ENCODE results near the gene EEA1.

The EEA1 gene

GRCh38 chr12:92950011-92950410 lies 20.9 kb upstream of the EEA1 start:
- Histone ChIP-seq H3K9ac (ENCODE audit: low read length) (no peak overlapping the region), H2AFZ (ENCODE audit: low read depth, low read length, severe bottlenecking) (no peak overlapping the region), H3K4me2 (ENCODE audit: low read depth, low read length, poor library complexity, severe bottlenecking) (no peak overlapping the region), H3K9me2 (replicated peaks; ENCODE audit: insufficient read depth, low read length) (no peaks in the 10 kb centered on the region), H3K4me3 (ENCODE audit: insufficient read depth, low read length, poor library complexity, severe bottlenecking) (no peak overlapping the region), H4K20me1 (ENCODE audit: low read depth, low read length) (no peaks in the 10 kb centered on the region), H3F3A (ENCODE audit: insufficient read depth) (no peaks in the 10 kb centered on the region), H3K9me3 (ENCODE audit: insufficient read depth, low read length) (peaks cover 14% of the 10 kb centered on the region; the same call in 1 of the 2 replicates), H3K27ac (ENCODE audit: low read depth, low read length) (no peak overlapping the region), H3K27me3 (ENCODE audit: low read length) (no peaks in the 10 kb centered on the region), H3K36me3 (ENCODE audit: low read length) (no peaks in the 10 kb centered on the region), H3K79me2 (ENCODE audit: insufficient read depth, low read length) (no peaks in the 10 kb centered on the region)
- no peak for TF ChIP-seq EZH2phosphoT487 (conservative IDR thresholded peaks at IDR 0.05; ENCODE audit: low read length)

- no peaks in the 10 kb centered on the region for H3K79me2 ChIP-seq (ENCODE audit: insufficient read depth, low read length)
- H3F3A ChIP-seq (ENCODE audit: insufficient read depth), result no peaks in the 10 kb centered on the region
- no peaks in the 10 kb centered on the region for H4K20me1 ChIP-seq (ENCODE audit: low read depth, low read length)
- TF ChIP-seq CTCF (IDR thresholded peaks at IDR 0.05; ENCODE audit: insufficient read depth, low read length, poor library complexity, severe bottlenecking), result no peak
- no peak for TF ChIP-seq EZH2phosphoT487 (conservative IDR thresholded peaks at IDR 0.05; ENCODE audit: low read length)
- H2AFZ ChIP-seq (ENCODE audit: low read depth, low read length, severe bottlenecking), result no peak overlapping the region
- no peak overlapping the region for H3K4me2 ChIP-seq (ENCODE audit: low read depth, low read length, poor library complexity, severe bottlenecking)
- H3K9ac ChIP-seq (ENCODE audit: low read length), result no peak overlapping the region
- no peaks in the 10 kb centered on the region for H3K36me3 ChIP-seq (ENCODE audit: low read length)
- H3K9me3 ChIP-seq (ENCODE audit: insufficient read depth, low read length), result peaks cover 12% of the 10 kb centered on the region; the same call in 1 of the 2 replicates
- no peaks in the 10 kb centered on the region for H3K27me3 ChIP-seq (ENCODE audit: low read length)
- H3K4me3 ChIP-seq (ENCODE audit: insufficient read depth, low read length, poor library complexity, severe bottlenecking), result no peak overlapping the region
- H3K27ac ChIP-seq (ENCODE audit: low read depth, low read length), result no peak overlapping the region
- H3K9me2 ChIP-seq (replicated peaks; ENCODE audit: insufficient read depth, low read length), result no peaks in the 10 kb centered on the region
Observed at GRCh38 chr12:92949466-92949865, 20.4 kb upstream of the EEA1 start.

GRCh38 chr12:92947589-92948215 lies 18.6 kb upstream of the EEA1 start:
- Histone ChIP-seq H3K79me2 (ENCODE audit: insufficient read depth, low read length) (no peaks in the 10 kb centered on the region), H3K4me3 (ENCODE audit: insufficient read depth, low read length, poor library complexity, severe bottlenecking) (no peak overlapping the region), H3K36me3 (ENCODE audit: low read length) (no peaks in the 10 kb centered on the region), H3K9me2 (replicated peaks; ENCODE audit: insufficient read depth, low read length) (no peaks in the 10 kb centered on the region), H3K27me3 (ENCODE audit: low read length) (no peaks in the 10 kb centered on the region), H3K4me2 (ENCODE audit: low read depth, low read length, poor library complexity, severe bottlenecking) (no peak overlapping the region), H4K20me1 (ENCODE audit: low read depth, low read length) (no peaks in the 10 kb centered on the region), H3F3A (ENCODE audit: insufficient read depth) (no peaks in the 10 kb centered on the region), H2AFZ (ENCODE audit: low read depth, low read length, severe bottlenecking) (no peak overlapping the region), H3K9ac (ENCODE audit: low read length) (no peak overlapping the region), H3K27ac (ENCODE audit: low read depth, low read length) (no peak overlapping the region), H3K9me3 (ENCODE audit: insufficient read depth, low read length) (no peaks in the 10 kb centered on the region)
- no peak for TF ChIP-seq CTCF (IDR thresholded peaks at IDR 0.05; ENCODE audit: insufficient read depth, low read length, poor library complexity, severe bottlenecking)
- TF ChIP-seq EZH2phosphoT487 (conservative IDR thresholded peaks at IDR 0.05; ENCODE audit: low read length), result no peak

- H3K27me3 ChIP-seq (ENCODE audit: low read length), result no peaks in the 10 kb centered on the region
- H3K4me2 ChIP-seq (ENCODE audit: low read depth, low read length, poor library complexity, severe bottlenecking), result no peak overlapping the region
- H4K20me1 ChIP-seq (ENCODE audit: low read depth, low read length), result no peaks in the 10 kb centered on the region
- no peak overlapping the region for H3K4me3 ChIP-seq (ENCODE audit: insufficient read depth, low read length, poor library complexity, severe bottlenecking)
- H3K9me2 ChIP-seq (replicated peaks; ENCODE audit: insufficient read depth, low read length), result no peaks in the 10 kb centered on the region
- H2AFZ ChIP-seq (ENCODE audit: low read depth, low read length, severe bottlenecking), result no peak overlapping the region
- H3K27ac ChIP-seq (ENCODE audit: low read depth, low read length), result no peak overlapping the region
- no peaks in the 10 kb centered on the region for H3K9me3 ChIP-seq (ENCODE audit: insufficient read depth, low read length)
- no peak overlapping the region for H3K9ac ChIP-seq (ENCODE audit: low read length)
- no peaks in the 10 kb centered on the region for H3K79me2 ChIP-seq (ENCODE audit: insufficient read depth, low read length)
- TF ChIP-seq CTCF (IDR thresholded peaks at IDR 0.05; ENCODE audit: insufficient read depth, low read length, poor library complexity, severe bottlenecking) (no peak), EZH2phosphoT487 (conservative IDR thresholded peaks at IDR 0.05; ENCODE audit: low read length) (no peak)
- no peaks in the 10 kb centered on the region for H3K36me3 ChIP-seq (ENCODE audit: low read length)
- no peaks in the 10 kb centered on the region for H3F3A ChIP-seq (ENCODE audit: insufficient read depth)
Observed at GRCh38 chr12:92945659-92946220, 16.6 kb upstream of the EEA1 start.
